ENCODE measurements around the gene ACKR3. TPM values are rescaled to one million over a fixed set of nuclear protein-coding genes. Genes with fewer than 3 reads are reported as not detected.

The ACKR3 gene
- total RNA-seq, 1 donor = 18.8 TPM

DNA sequence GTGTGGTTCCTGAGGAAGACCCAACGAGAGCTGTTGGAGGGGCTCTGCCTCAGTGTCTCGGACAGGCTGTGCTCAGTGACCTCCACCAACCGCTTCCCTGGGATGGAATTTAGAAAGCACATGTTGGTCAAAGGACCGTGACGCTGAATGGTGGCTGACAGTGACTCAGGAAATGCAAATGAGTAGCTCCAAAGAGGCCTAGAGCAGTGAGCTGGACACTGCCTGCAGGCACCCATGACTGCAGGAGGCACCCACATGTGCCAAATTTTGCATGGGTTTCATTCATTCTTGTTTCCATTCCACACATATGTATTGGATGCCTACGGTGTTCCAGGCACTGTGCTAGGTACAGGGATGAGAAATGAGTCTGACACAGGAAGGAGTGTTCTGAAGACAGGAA lies 46.4 kb downstream of the ACKR3 start:
- Histone ChIP-seq H3K36me3 (ENCODE audit: insufficient read depth, low read length) (no peaks in the 10 kb centered on the region), H3K27me3 (ENCODE audit: insufficient read depth, low read length) (peaks cover 55% of the 10 kb centered on the region), H3K27ac (ENCODE audit: low read depth, low read length) (no peak overlapping the region), H4K20me1 (ENCODE audit: insufficient read depth, low read length) (no peaks in the 10 kb centered on the region), H3K9me3 (ENCODE audit: low read depth, low read length) (no peaks in the 10 kb centered on the region), H3K4me1 (ENCODE audit: insufficient read depth, low read length) (no peaks in the 10 kb centered on the region), H3K4me3 (ENCODE audit: insufficient read depth, low read length) (no peak overlapping the region), H3K4me2 (ENCODE audit: insufficient read depth, low read length) (no peak overlapping the region), H3K79me2 (ENCODE audit: insufficient read depth, low read length) (no peaks in the 10 kb centered on the region), H2AFZ (ENCODE audit: low read length) (no peak overlapping the region)
- DNase-seq (ENCODE audit: insufficient read length, low spot score, missing footprints) = no peak
- TF ChIP-seq, protein P1, sequence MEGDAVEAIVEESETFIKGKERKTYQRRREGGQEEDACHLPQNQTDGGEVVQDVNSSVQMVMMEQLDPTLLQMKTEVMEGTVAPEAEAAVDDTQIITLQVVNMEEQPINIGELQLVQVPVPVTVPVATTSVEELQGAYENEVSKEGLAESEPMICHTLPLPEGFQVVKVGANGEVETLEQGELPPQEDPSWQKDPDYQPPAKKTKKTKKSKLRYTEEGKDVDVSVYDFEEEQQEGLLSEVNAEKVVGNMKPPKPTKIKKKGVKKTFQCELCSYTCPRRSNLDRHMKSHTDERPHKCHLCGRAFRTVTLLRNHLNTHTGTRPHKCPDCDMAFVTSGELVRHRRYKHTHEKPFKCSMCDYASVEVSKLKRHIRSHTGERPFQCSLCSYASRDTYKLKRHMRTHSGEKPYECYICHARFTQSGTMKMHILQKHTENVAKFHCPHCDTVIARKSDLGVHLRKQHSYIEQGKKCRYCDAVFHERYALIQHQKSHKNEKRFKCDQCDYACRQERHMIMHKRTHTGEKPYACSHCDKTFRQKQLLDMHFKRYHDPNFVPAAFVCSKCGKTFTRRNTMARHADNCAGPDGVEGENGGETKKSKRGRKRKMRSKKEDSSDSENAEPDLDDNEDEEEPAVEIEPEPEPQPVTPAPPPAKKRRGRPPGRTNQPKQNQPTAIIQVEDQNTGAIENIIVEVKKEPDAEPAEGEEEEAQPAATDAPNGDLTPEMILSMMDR (IDR thresholded peaks at IDR 0.05; ENCODE audit: extremely low read depth, low read depth, low read length) = no peak

DNA sequence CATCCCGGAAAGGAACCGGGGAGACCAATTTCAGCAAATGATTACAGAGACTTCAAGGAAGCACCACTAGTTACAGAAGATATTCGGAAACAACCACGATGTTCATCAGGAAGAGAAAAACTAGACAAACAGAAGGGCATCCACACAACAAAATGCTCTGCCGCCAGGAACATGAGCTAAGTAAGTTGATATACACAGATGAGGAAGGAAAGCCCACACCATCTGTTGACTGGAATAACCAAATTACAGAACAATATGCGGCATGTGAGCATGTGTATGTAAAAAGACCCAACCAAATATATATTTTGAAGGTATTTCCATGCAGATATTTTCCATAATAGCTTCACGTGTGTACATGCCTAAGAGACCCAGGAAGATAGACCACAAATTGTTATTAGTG lies 47.0 kb downstream of the ACKR3 start:
- Histone ChIP-seq H3K4me1 (ENCODE audit: insufficient read depth, low read length) (no peaks in the 10 kb centered on the region), H3K27me3 (ENCODE audit: insufficient read depth, low read length) (peaks cover 56% of the 10 kb centered on the region), H3K36me3 (ENCODE audit: insufficient read depth, low read length) (no peaks in the 10 kb centered on the region), H3K4me2 (ENCODE audit: insufficient read depth, low read length) (no peak overlapping the region), H2AFZ (ENCODE audit: low read length) (no peak overlapping the region), H3K79me2 (ENCODE audit: insufficient read depth, low read length) (no peaks in the 10 kb centered on the region), H3K27ac (ENCODE audit: low read depth, low read length) (no peak overlapping the region), H3K9me3 (ENCODE audit: low read depth, low read length) (no peaks in the 10 kb centered on the region), H4K20me1 (ENCODE audit: insufficient read depth, low read length) (no peaks in the 10 kb centered on the region), H3K4me3 (ENCODE audit: insufficient read depth, low read length) (no peak overlapping the region)
- DNase-seq (ENCODE audit: insufficient read length, low spot score, missing footprints) = no peak
- TF ChIP-seq, protein P1 (IDR thresholded peaks at IDR 0.05; ENCODE audit: extremely low read depth, low read depth, low read length) = no peak

DNA sequence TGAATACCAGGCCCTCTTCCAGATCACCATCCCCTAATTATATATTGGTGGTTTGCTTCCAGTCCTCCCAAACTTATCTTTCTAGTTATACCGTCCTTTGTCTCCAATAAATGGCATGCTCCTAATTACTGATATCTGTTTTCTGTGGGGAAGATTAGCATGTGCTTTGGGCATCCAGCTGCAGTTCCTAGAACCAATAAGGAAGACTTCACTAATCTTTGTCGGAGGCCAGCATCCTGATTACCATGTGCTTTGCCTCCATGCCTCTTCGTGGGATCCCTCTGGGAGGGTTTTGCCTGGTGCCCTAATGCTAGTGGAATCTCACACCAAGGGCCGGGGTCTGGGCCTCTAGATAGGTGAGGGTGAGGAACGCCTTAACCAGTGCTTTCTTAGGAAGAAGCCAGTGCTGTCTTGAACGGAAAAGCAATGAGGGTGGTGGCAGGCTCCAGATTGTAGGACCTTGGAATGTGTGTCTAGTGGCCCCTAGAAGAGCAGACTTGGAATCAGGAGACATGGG lies 47.7 kb downstream of the ACKR3 start:
- DNase-seq (ENCODE audit: insufficient read length, low spot score, missing footprints) = no peak
- H3K27me3 ChIP-seq (ENCODE audit: insufficient read depth, low read length) = peaks cover 58% of the 10 kb centered on the region

DNA sequence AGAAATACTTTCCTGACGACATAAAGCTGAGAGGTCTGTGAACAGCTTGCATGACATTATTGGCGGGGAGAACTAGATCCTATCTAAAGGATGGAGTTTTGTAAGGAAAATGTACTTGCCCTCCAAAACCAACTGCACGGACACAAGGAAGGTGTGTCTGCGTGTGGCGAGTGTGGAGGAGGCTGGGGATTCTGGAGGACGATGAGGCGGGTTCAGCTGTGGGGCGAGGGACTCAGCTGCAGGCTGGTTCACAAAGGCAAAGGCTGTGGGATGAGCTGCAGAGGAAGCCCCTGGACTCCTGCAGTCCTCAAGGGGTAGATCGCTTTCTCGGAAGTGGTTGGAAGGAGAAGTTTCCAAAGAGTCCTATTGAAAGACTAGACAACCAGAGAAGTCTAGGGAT lies 48.2 kb downstream of the ACKR3 start:
- Histone ChIP-seq H3K27ac (ENCODE audit: low read depth, low read length) (no peak overlapping the region), H4K20me1 (ENCODE audit: insufficient read depth, low read length) (no peaks in the 10 kb centered on the region), H3K36me3 (ENCODE audit: insufficient read depth, low read length) (no peaks in the 10 kb centered on the region), H3K4me1 (ENCODE audit: insufficient read depth, low read length) (no peaks in the 10 kb centered on the region), H2AFZ (ENCODE audit: low read length) (no peak overlapping the region), H3K79me2 (ENCODE audit: insufficient read depth, low read length) (no peaks in the 10 kb centered on the region), H3K27me3 (ENCODE audit: insufficient read depth, low read length) (peaks cover 58% of the 10 kb centered on the region), H3K4me2 (ENCODE audit: insufficient read depth, low read length) (no peak overlapping the region), H3K9me3 (ENCODE audit: low read depth, low read length) (no peaks in the 10 kb centered on the region), H3K4me3 (ENCODE audit: insufficient read depth, low read length) (no peak overlapping the region)
- DNase-seq (ENCODE audit: insufficient read length, low spot score, missing footprints) = no peak
- TF ChIP-seq, protein P1 (IDR thresholded peaks at IDR 0.05; ENCODE audit: extremely low read depth, low read depth, low read length) = no peak

More for the DNA sequence above, 47.7 kb downstream of the ACKR3 start:
- TF ChIP-seq, protein P1 (IDR thresholded peaks at IDR 0.05; ENCODE audit: extremely low read depth, low read depth, low read length) = no peak
- Histone ChIP-seq H3K27ac (ENCODE audit: low read depth, low read length) (no peak overlapping the region), H3K9me3 (ENCODE audit: low read depth, low read length) (no peaks in the 10 kb centered on the region), H3K4me3 (ENCODE audit: insufficient read depth, low read length) (no peak overlapping the region), H3K79me2 (ENCODE audit: insufficient read depth, low read length) (no peaks in the 10 kb centered on the region), H3K4me2 (ENCODE audit: insufficient read depth, low read length) (no peak overlapping the region), H3K36me3 (ENCODE audit: insufficient read depth, low read length) (no peaks in the 10 kb centered on the region), H2AFZ (ENCODE audit: low read length) (no peak overlapping the region), H4K20me1 (ENCODE audit: insufficient read depth, low read length) (no peaks in the 10 kb centered on the region), H3K4me1 (ENCODE audit: insufficient read depth, low read length) (no peaks in the 10 kb centered on the region)
